MM.1S (cell line): Measurements from ENCODE around the gene DAZ2.
"Not testable (repeated sequence)": the region's sequence is repeated elsewhere in the genome, so short reads cannot be mapped to it uniquely, and the experiment has no call there.

Experiments
- DNase-seq: peaks from one replicate; pipeline ENCODE4 v3.0.0-alpha.2; 2015
- H2AFZ ChIP-seq: fragments of 300-600 bp; sonication (generic); 2 replicates; pipeline ENCODE4 v1.6.0; 2016; ENCODE audit warnings: antibody characterized with exemption, low read length
- H3F3A ChIP-seq: fragments of 300-600 bp; sonication (generic); 2 replicates; pipeline ENCODE4 v1.6.1; 2016; ENCODE audit warnings: mild to moderate bottlenecking, antibody characterized with exemption, low read length, moderate library complexity, mixed read lengths; ENCODE audit not compliant: insufficient read depth
- H3K27ac ChIP-seq: fragments of 300-600 bp; sonication (generic); 2 replicates; pipeline ENCODE4 v1.5.1; 2016; ENCODE audit warnings: mild to moderate bottlenecking, low read length
- H3K27me3 ChIP-seq: fragments of 300-600 bp; sonication (generic); replicated peaks from 2 replicates; pipeline ENCODE4 v1.6.0; 2016; ENCODE audit warnings: low read length; ENCODE audit not compliant: insufficient read depth
- H3K36me3 ChIP-seq: fragments of 300-600 bp; sonication (generic); replicated peaks from 2 replicates; pipeline ENCODE4 v1.6.1; 2016; ENCODE audit warnings: mild to moderate bottlenecking, low read length, mixed read lengths; ENCODE audit not compliant: insufficient read depth
- H3K4me1 ChIP-seq: fragments of 300-600 bp; sonication (generic); 2 replicates; pipeline ENCODE4 v1.6.1; 2016; ENCODE audit warnings: low read length, mixed read lengths
- H3K4me2 ChIP-seq: fragments of 300-600 bp; sonication (generic); 2 replicates; pipeline ENCODE4 v1.6.0; 2016; ENCODE audit warnings: low read depth, low read length
- H3K4me3 ChIP-seq: fragments of 300-600 bp; sonication (generic); 2 replicates; pipeline ENCODE4 v1.5.1; 2016; ENCODE audit warnings: low read length, mixed read lengths
- H3K79me2 ChIP-seq: fragments of 300-600 bp; sonication (generic); 2 replicates; pipeline ENCODE4 v1.6.1; 2016; ENCODE audit warnings: mixed run types, low read length, mixed read lengths
- H3K9ac ChIP-seq: fragments of 300-600 bp; sonication (generic); 2 replicates; pipeline ENCODE4 v1.6.1; 2016; ENCODE audit warnings: low read length, mixed read lengths
- H3K9me2 ChIP-seq: fragments of 300-600 bp; sonication (generic); replicated peaks from 2 replicates; pipeline ENCODE4 v1.6.1; 2016; ENCODE audit warnings: mild to moderate bottlenecking, low read length, mixed read lengths; ENCODE audit not compliant: insufficient read depth
- H3K9me3 ChIP-seq: fragments of 300-600 bp; sonication (generic); replicated peaks from 2 replicates; pipeline ENCODE4 v1.6.1; 2016; ENCODE audit warnings: mild to moderate bottlenecking, low read length, mixed read lengths; ENCODE audit not compliant: insufficient read depth
- H4K20me1 ChIP-seq: fragments of 300-600 bp; sonication (generic); 2 replicates; pipeline ENCODE4 v1.6.1; 2016; ENCODE audit warnings: mild to moderate bottlenecking, low read length, moderate library complexity, mixed read lengths; ENCODE audit not compliant: insufficient read depth

Gene DAZ2

GRCh38 chrY:23219233-23219632, at the start of gene DAZ2:
DAZ2 (plus strand) TSS chrY:23219533; CDS start chrY:23219741, 208 bp downstream.
- not testable (repeated sequence) for H3K9me2 ChIP-seq, H3K4me3 ChIP-seq, H3K27me3 ChIP-seq, H3K4me1 ChIP-seq, H3K4me2 ChIP-seq, H3K9me3 ChIP-seq, H2AFZ ChIP-seq, H3K79me2 ChIP-seq, H4K20me1 ChIP-seq, H3K36me3 ChIP-seq, H3K9ac ChIP-seq, DNase-seq, H3F3A ChIP-seq, H3K27ac ChIP-seq

GRCh38 chrY:23198908-23199307, 20.4 kb upstream of the DAZ2 start, which contains the start of gene DAZ1:
DAZ1 (minus strand) TSS chrY:23199008; CDS start chrY:23198800, 208 bp downstream.
- H3K4me3 ChIP-seq, H3K9me2 ChIP-seq, H2AFZ ChIP-seq, H4K20me1 ChIP-seq, H3K27me3 ChIP-seq, H3F3A ChIP-seq, H3K27ac ChIP-seq, DNase-seq, H3K9ac ChIP-seq, H3K9me3 ChIP-seq, H3K4me2 ChIP-seq, H3K79me2 ChIP-seq, H3K4me1 ChIP-seq, H3K36me3 ChIP-seq: not testable (repeated sequence)

DNA sequence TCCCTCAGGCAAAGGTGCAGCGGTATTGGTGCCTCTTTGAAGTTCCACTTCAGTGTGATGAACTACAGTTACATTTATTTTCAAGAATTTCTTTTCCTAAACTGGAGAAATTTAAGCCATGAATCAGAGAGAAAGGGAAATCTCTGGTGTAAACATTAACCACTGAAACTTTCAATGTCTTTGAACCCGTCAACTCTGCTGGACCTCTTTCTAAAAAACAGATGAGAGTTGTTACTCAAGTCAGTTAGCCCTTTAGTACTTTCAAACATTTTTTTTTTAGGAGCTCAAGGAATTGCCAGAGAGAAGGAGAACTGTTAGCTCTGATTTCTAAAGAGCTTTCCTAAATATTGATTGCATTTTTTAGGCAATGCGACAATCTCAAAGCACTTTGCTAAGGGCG, 11.9 kb upstream of the DAZ2 start:
- not testable (repeated sequence) for H4K20me1 ChIP-seq, DNase-seq, H3K4me2 ChIP-seq, H3K9ac ChIP-seq, H3K9me2 ChIP-seq, H3K9me3 ChIP-seq, H3K4me3 ChIP-seq, H3K27me3 ChIP-seq, H2AFZ ChIP-seq, H3K27ac ChIP-seq, H3K4me1 ChIP-seq, H3K36me3 ChIP-seq, H3K79me2 ChIP-seq, H3F3A ChIP-seq

- H3K4me1 ChIP-seq, H3K9me2 ChIP-seq: not testable (repeated sequence)
These were observed 9.4 kb upstream of the DAZ2 start for GRCh38 chrY:23209802-23210495.

DNA sequence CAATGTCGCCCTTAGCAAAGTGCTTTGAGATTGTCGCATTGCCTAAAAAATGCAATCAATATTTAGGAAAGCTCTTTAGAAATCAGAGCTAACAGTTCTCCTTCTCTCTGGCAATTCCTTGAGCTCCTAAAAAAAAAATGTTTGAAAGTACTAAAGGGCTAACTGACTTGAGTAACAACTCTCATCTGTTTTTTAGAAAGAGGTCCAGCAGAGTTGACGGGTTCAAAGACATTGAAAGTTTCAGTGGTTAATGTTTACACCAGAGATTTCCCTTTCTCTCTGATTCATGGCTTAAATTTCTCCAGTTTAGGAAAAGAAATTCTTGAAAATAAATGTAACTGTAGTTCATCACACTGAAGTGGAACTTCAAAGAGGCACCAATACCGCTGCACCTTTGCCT, 8.7 kb upstream of the DAZ2 start:
- H3K4me2 ChIP-seq, H3F3A ChIP-seq, H3K9ac ChIP-seq, H4K20me1 ChIP-seq, H3K27ac ChIP-seq, H3K4me1 ChIP-seq, H3K79me2 ChIP-seq, H2AFZ ChIP-seq, DNase-seq, H3K27me3 ChIP-seq, H3K36me3 ChIP-seq, H3K9me3 ChIP-seq, H3K4me3 ChIP-seq, H3K9me2 ChIP-seq: not testable (repeated sequence)

More at GRCh38 chrY:23209802-23210495, 9.4 kb upstream of the DAZ2 start:
- not testable (repeated sequence) for H4K20me1 ChIP-seq, H3F3A ChIP-seq, H3K9me3 ChIP-seq, H3K9ac ChIP-seq, H3K4me3 ChIP-seq, H3K4me2 ChIP-seq, H2AFZ ChIP-seq, H3K79me2 ChIP-seq, DNase-seq, H3K27ac ChIP-seq, H3K36me3 ChIP-seq, H3K27me3 ChIP-seq
